Loucy (cell line): ENCODE measurements around the gene TMEM14A.

ENCODE experiments used
- CTCF ChIP-seq: fragments of 200-600 bp; sonication (generic); conservative IDR thresholded peaks from 2 replicates; pipeline ENCODE4 v1.5.1; 2014; ENCODE audit warnings: mild to moderate bottlenecking, antibody characterized with exemption, low read length
- EZH2phosphoT487 ChIP-seq: fragments of 200-600 bp; IDR thresholded peaks from 2 replicates; pipeline ENCODE4 v1.6.1; 2018; ENCODE audit warnings: antibody characterized with exemption, mild to moderate bottlenecking, moderate library complexity, borderline replicate concordance

DNA sequence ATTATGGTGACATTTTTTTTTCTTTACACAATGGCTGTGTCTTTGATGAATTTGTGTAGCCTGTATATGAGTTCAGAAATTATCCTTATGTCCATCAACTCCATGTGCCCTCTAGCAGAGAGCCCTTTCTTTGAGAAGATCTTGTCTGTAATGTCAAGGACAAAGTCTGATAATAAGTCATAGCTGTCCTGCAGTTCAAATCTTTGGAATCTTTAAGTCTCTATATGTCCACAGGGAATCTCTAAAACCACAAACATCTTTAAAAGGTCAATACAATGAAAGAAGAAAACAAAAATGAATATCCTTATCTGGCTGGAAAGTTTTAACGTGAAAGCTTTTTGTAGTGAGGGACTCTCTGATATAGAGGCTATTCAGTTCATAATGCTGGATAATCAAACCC, 16.9 kb upstream of the TMEM14A start:
- no peak for TF ChIP-seq CTCF
- no peak for TF ChIP-seq EZH2phosphoT487
